SK-N-SH (cell line): Measurements from ENCODE around the gene PRPF18. TPM values are rescaled to one million over a fixed set of nuclear protein-coding genes. Genes with fewer than 3 reads are reported as not detected.

Experiments
- CTCF ChIA-PET: fragments of 300-600, 350-600 bp; formaldehyde crosslinking; extraction: SDS; loops from one replicate; lab custom pipeline; 2021; lab: Yijun Ruan, JAX
- POLR2A ChIA-PET: fragments of 350-600 bp; sonication (Branson Sonifier 250); formaldehyde crosslinking; extraction: SDS; loops from one replicate; lab custom pipeline; 2020; ENCODE audit warnings: antibody characterized with exemption, inconsistent platforms; lab: Yijun Ruan, JAX
- DNase-seq: peaks from one replicate; pipeline ENCODE4 v3.0.0; 2012
- H2AFZ ChIP-seq: fragments of 200-600 bp; sonication (generic); 2 replicates; pipeline ENCODE4 v1.8.1; 2016; ENCODE audit warnings: antibody characterized with exemption, mild to moderate bottlenecking, low read depth
- H3F3A ChIP-seq: fragments of 200-600 bp; sonication (generic); replicated peaks from 2 replicates; pipeline ENCODE3; 2016; ENCODE audit warnings: antibody characterized with exemption, mild to moderate bottlenecking; ENCODE audit not compliant: insufficient read depth
- H3K27ac ChIP-seq, 2 experiments: fragments of 200-500 bp in 1 of 2; fragments of 200-600 bp in 1 of 2; sonication (Bioruptor generic) in 1 of 2; sonication (generic), shearing (Covaris generic) in 1 of 2; 2 replicates each; pipeline versions ENCODE4 v1.5.1 to v1.6.1; 2014 to 2016; ENCODE audit warnings: low read depth in 2 of 2, inconsistent platforms in 1 of 2, low read length in 1 of 2, mild to moderate bottlenecking in 1 of 2, mixed read lengths in 1 of 2
- H3K27me3 ChIP-seq: fragments of 200-600 bp; sonication (generic), shearing (Covaris generic); 2 replicates; pipeline ENCODE4 v1.6.1; 2016; ENCODE audit warnings: mixed run types; ENCODE audit not compliant: insufficient read depth
- H3K36me3 ChIP-seq, 2 experiments: fragments of 200-500 bp in 1 of 2; fragments of 200-600 bp in 1 of 2; sonication (Bioruptor generic) in 1 of 2; sonication (generic) in 1 of 2; replicated peaks in 1 of 2; 2 replicates each; pipeline versions ENCODE3 to v1.5.1; 2014 to 2016; ENCODE audit warnings: low read length in 1 of 2, mild to moderate bottlenecking in 1 of 2; ENCODE audit not compliant: insufficient read depth in 2 of 2, control insufficient read depth in 1 of 2
- H3K4me1 ChIP-seq, 2 experiments: fragments of 200-500 bp in 1 of 2; fragments of 200-600 bp in 1 of 2; sonication (Bioruptor generic) in 1 of 2; sonication (generic), shearing (Covaris generic) in 1 of 2; 2 replicates each; pipeline versions ENCODE4 v1.5.1 to v1.6.1; 2014 to 2016; ENCODE audit warnings: low read depth in 1 of 2, low read length in 1 of 2, mixed run types in 1 of 2; ENCODE audit not compliant: insufficient read depth in 2 of 2, control insufficient read depth in 1 of 2
- H3K4me2 ChIP-seq: fragments of 200-600 bp; sonication (generic), shearing (Covaris generic); 2 replicates; pipeline ENCODE4 v1.6.1; 2017; ENCODE audit warnings: mixed run types
- H3K4me3 ChIP-seq, 2 experiments: fragments of 200-500 bp in 1 of 2; fragments of 200-600 bp in 1 of 2; sonication (Bioruptor generic) in 1 of 2; sonication (generic), shearing (Covaris generic) in 1 of 2; 2 replicates each; pipeline versions ENCODE4 v1.5.1 to v1.8.1; 2014 to 2016; ENCODE audit warnings: low read depth in 2 of 2, inconsistent platforms in 1 of 2, low read length in 1 of 2, mild to moderate bottlenecking in 1 of 2, mixed read lengths in 1 of 2, moderate library complexity in 1 of 2
- H3K79me2 ChIP-seq: fragments of 200-600 bp; sonication (generic); 2 replicates; pipeline ENCODE4 v1.8.1; 2017; ENCODE audit warnings: mild to moderate bottlenecking; ENCODE audit not compliant: insufficient read depth
- H3K9ac ChIP-seq: fragments of 200-600 bp; sonication (generic); 2 replicates; pipeline ENCODE4 v1.6.1; 2017; ENCODE audit warnings: mixed run types
- H3K9me2 ChIP-seq: fragments of 200-600 bp; sonication (generic); 2 replicates; pipeline ENCODE4 v1.6.1; 2017; ENCODE audit warnings: mixed run types
- H3K9me3 ChIP-seq: fragments of 200-600 bp; sonication (generic); 2 replicates; pipeline ENCODE4 v1.6.1; 2017; ENCODE audit warnings: mixed run types, mild to moderate bottlenecking, moderate library complexity
- H4K20me1 ChIP-seq: fragments of 200-600 bp; sonication (generic); 2 replicates; pipeline ENCODE4 v1.6.1; 2017; ENCODE audit warnings: mild to moderate bottlenecking, mixed run types; ENCODE audit not compliant: insufficient read depth
- GABPA ChIP-seq: IDR thresholded peaks from 2 replicates; pipeline ENCODE4 v1.4.0; 2012; ENCODE audit warnings: low read depth, mild to moderate bottlenecking
- IRF3 ChIP-seq: fragments of 150-350 bp; IDR thresholded peaks from 2 replicates; pipeline ENCODE4 v1.6.1; 2016; ENCODE audit warnings: mild to moderate bottlenecking, low read depth, low read length
- JUND ChIP-seq: IDR thresholded peaks from 2 replicates; pipeline ENCODE4 v1.4.0; 2012
- NFIC ChIP-seq: IDR thresholded peaks from 2 replicates; pipeline ENCODE4 v1.4.0; 2012; ENCODE audit warnings: borderline replicate concordance
- POLR2AphosphoS5 ChIP-seq: IDR thresholded peaks from 2 replicates; pipeline ENCODE4 v1.6.1; 2012; ENCODE audit warnings: low read depth, low read length
- TCF12 ChIP-seq: IDR thresholded peaks from 2 replicates; pipeline ENCODE4 v1.4.0; 2012
- ZBTB33 ChIP-seq: IDR thresholded peaks from 2 replicates; pipeline ENCODE4 v1.4.0; 2012; ENCODE audit warnings: low read depth, borderline replicate concordance
- WGBS: methylation state at CpG from one replicate; pipeline ENCODE4 v1.1.6; 2017; ENCODE audit warnings: low lambda C conversion rate; 5-methylcytosine and 5-hydroxymethylcytosine counted together
- polyA plus RNA-seq, 3 experiments: library from polyadenylated mRNA; depleted of rRNA; stranded (reverse); fragments of >200 nt; gene quantifications; 2 replicates each; pipeline ENCODE4 v1.2.3, GENCODE V29; 2012
- TF ChIP-seq, protein P1 (sequence below): IDR thresholded peaks from 2 replicates; pipeline ENCODE4 v1.4.0; 2012; ENCODE audit warnings: low read depth, borderline replicate concordance
- TF ChIP-seq, protein P2 (sequence below): fragments of 200-600 bp; sonication (generic); IDR thresholded peaks from 2 replicates; pipeline ENCODE4 v1.6.1; 2017; ENCODE audit warnings: antibody characterized with exemption, mild to moderate bottlenecking, moderate library complexity

The PRPF18 gene
- polyA plus RNA-seq, 1 of the 3 experiments (the other 2 are of a cell fraction), result 12.1 TPM

DNA sequence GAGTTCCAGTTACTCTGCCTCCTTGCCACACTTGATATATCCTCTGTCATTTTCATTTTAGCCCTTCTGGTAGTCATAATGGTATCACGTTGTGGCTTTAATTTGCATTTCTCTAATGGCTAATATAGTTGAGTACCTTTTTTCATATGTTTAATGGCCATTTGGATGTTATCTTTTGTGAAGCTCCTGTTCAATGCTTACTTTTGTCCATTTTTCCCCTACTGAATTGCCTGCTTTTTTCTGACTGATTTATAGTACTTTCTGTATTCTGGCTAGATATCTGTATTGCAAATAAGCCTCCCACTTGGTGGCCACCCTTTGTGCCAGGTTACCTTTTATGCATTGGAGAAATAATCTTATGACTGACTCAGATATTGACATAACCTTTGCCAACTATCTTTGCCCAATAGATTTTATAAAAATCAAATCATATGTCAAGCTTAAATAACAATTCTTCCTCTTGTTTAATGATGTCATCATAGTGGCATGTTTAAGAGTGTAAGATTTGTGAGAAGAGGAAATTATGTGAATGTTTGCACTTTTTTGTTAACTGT is 50.6 kb downstream of the PRPF18 start:
- H3K9me3 ChIP-seq, result no peaks in the 10 kb centered on the region
- no peaks in the 10 kb centered on the region for H3K9me2 ChIP-seq
- POLR2A ChIA-PET, result no interaction called here
- 70% methylated on average over 1 of the region's 1 CpG for WGBS
- DNase-seq, result no peak
- no peak overlapping the region for H3K9ac ChIP-seq
- H3K4me3 ChIP-seq, result no peak overlapping the region
- no peaks in the 10 kb centered on the region for H3K79me2 ChIP-seq
- H3K4me2 ChIP-seq, result no peak overlapping the region
- H3K36me3 ChIP-seq, result peaks cover 24 to 34% of the 10 kb centered on the region in 2 experiments
- TF ChIP-seq POLR2AphosphoS5, result no peak
- TF ChIP-seq JUND, result 0 out of 2 replicates have a peak, but pooled peaks have one; percentile 7
- no peak overlapping the region for H2AFZ ChIP-seq
- peak overlapping the region in 1 of 2 experiments; percentile 46; a peak in 2 of 4 replicates for H3K27ac ChIP-seq
- peaks cover 0 to 4% of the 10 kb centered on the region in 2 experiments; a peak in 2 of 4 replicates for H3K4me1 ChIP-seq
- peaks cover 22% of the 10 kb centered on the region for H3F3A ChIP-seq
- no peaks in the 10 kb centered on the region for H3K27me3 ChIP-seq
- CTCF ChIA-PET, result interaction anchor here (1.2 to 1.7 kb wide), 2 partner anchors 18 to 23 kb away, joined by 3 to 4 read pairs; no protein-coding TSS in a partner anchor
- H4K20me1 ChIP-seq, result no peaks in the 10 kb centered on the region

DNA sequence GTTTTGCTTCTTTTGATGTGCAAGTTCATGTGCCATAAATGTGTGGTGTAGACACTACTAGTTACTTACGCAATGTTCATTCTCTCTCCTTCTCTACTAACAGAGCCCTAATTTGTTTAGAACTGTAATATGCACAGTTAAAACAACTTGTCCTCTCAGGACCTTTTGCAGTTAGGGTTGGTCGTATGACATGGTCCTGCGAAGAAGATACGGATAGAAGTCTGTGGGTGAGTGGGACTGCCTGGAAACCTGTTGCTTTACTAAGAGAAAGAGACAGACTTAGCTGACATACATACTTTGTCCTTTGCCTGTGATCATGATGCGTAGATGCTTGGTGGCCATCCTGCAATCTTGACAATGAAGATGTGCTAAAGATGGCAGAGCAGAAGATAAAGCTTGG is 51.1 kb downstream of the PRPF18 start:
- 96% methylated on average over 5 of the region's 5 CpGs for WGBS
- no peak overlapping the region for H3K4me2 ChIP-seq
- no peak for TF ChIP-seq JUND
- no peak for TF ChIP-seq GABPA
- TF ChIP-seq, protein P1, sequence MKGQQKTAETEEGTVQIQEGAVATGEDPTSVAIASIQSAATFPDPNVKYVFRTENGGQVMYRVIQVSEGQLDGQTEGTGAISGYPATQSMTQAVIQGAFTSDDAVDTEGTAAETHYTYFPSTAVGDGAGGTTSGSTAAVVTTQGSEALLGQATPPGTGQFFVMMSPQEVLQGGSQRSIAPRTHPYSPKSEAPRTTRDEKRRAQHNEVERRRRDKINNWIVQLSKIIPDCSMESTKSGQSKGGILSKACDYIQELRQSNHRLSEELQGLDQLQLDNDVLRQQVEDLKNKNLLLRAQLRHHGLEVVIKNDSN, result no peak
- TF ChIP-seq ZBTB33, result no peak
- no peak for TF ChIP-seq IRF3
- TF ChIP-seq, protein P2, sequence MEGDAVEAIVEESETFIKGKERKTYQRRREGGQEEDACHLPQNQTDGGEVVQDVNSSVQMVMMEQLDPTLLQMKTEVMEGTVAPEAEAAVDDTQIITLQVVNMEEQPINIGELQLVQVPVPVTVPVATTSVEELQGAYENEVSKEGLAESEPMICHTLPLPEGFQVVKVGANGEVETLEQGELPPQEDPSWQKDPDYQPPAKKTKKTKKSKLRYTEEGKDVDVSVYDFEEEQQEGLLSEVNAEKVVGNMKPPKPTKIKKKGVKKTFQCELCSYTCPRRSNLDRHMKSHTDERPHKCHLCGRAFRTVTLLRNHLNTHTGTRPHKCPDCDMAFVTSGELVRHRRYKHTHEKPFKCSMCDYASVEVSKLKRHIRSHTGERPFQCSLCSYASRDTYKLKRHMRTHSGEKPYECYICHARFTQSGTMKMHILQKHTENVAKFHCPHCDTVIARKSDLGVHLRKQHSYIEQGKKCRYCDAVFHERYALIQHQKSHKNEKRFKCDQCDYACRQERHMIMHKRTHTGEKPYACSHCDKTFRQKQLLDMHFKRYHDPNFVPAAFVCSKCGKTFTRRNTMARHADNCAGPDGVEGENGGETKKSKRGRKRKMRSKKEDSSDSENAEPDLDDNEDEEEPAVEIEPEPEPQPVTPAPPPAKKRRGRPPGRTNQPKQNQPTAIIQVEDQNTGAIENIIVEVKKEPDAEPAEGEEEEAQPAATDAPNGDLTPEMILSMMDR, result no peak
- TF ChIP-seq TCF12, result no peak
- no peak for TF ChIP-seq NFIC
- H2AFZ ChIP-seq, result no peak overlapping the region
- ChIA-PET CTCF (interaction anchor here (0.5 to 1.7 kb wide), 3 partner anchors 19 to 44 kb away, joined by 3 to 4 read pairs (median 3); no protein-coding TSS in a partner anchor), POLR2A (no interaction called here)
- H3K27ac ChIP-seq, result peak overlapping the region in 1 of 2 experiments; percentile 46; a peak in 2 of 4 replicates
- H3K27me3 ChIP-seq, result no peaks in the 10 kb centered on the region
- H3K9me2 ChIP-seq, result no peaks in the 10 kb centered on the region
- no peaks in the 10 kb centered on the region for H3K79me2 ChIP-seq
- H3K36me3 ChIP-seq, result peaks cover 29 to 38% of the 10 kb centered on the region in 2 experiments
- peaks cover 0 to 4% of the 10 kb centered on the region in 2 experiments; a peak in 2 of 4 replicates for H3K4me1 ChIP-seq
- no peak for DNase-seq
- H3F3A ChIP-seq, result peaks cover 22% of the 10 kb centered on the region
- no peaks in the 10 kb centered on the region for H3K9me3 ChIP-seq
- no peak overlapping the region for H3K4me3 ChIP-seq
- no peaks in the 10 kb centered on the region for H4K20me1 ChIP-seq
- no peak overlapping the region for H3K9ac ChIP-seq
